ENCODE data around the gene ZNF335.
"Not testable (repeated sequence)": the region's sequence is repeated elsewhere in the genome, so short reads cannot be mapped to it uniquely, and the experiment has no call there.

- TF ChIP-seq EZH2phosphoT487 (IDR thresholded peaks at IDR 0.05; ENCODE audit: insufficient read depth, low read depth); EZH2 (IDR thresholded peaks at IDR 0.05; ENCODE audit: insufficient read depth, poor library complexity, severe bottlenecking): not testable (repeated sequence)
Measured at GRCh38 chr20:45988830-45989229, 16.8 kb upstream of the ZNF335 start.
